GM12878 (cell line): ENCODE data around the gene CAPZB.

ENCODE experiments used
- EGR1 ChIP-seq, 2 experiments: IDR thresholded peaks; 1 replicate in 1 of 2; 2 replicates in 1 of 2; pipeline ENCODE4 v1.6.1; 2011 to 2012; ENCODE audit warnings: low read depth in 2 of 2, low read length in 2 of 2, borderline replicate concordance in 1 of 2, mild to moderate bottlenecking in 1 of 2, moderate library complexity in 1 of 2
- EP300 ChIP-seq, 2 experiments: fragments of 150-350 bp in 1 of 2; IDR thresholded peaks; 2 replicates each; pipeline ENCODE4 v1.6.1; 2011 to 2012; ENCODE audit warnings: low read depth in 2 of 2, low read length in 2 of 2, borderline replicate concordance in 1 of 2, improper control_type of control experiment in 1 of 2, inconsistent platforms in 1 of 2; ENCODE audit not compliant: control insufficient read depth in 1 of 2
- EZH2 ChIP-seq: IDR thresholded peaks from 2 replicates; pipeline ENCODE4 v1.6.1; 2012; ENCODE audit warnings: low read depth, mild to moderate bottlenecking, control low read depth, inconsistent platforms, low read length, borderline replicate concordance; ENCODE audit not compliant: control insufficient read depth
- HDGF ChIP-seq: fragments of 450-650 bp; IDR thresholded peaks from 2 replicates; pipeline ENCODE4 v1.6.1; 2016; ENCODE audit warnings: antibody characterized with exemption
- NR2F1 ChIP-seq: fragments of 450-650 bp; conservative IDR thresholded peaks from 2 replicates; pipeline ENCODE4 v1.6.1; 2017; ENCODE audit warnings: mild to moderate bottlenecking
- POLR2AphosphoS5 ChIP-seq: IDR thresholded peaks from 2 replicates; pipeline ENCODE4 v1.6.1; 2011; ENCODE audit warnings: mild to moderate bottlenecking, low read length, inconsistent platforms
- SIN3A ChIP-seq: IDR thresholded peaks from 2 replicates; pipeline ENCODE4 v1.6.1; 2012; ENCODE audit warnings: low read depth, low read length, improper control_type of control experiment
- STAT3 ChIP-seq: IDR thresholded peaks from 2 replicates; pipeline ENCODE4 v1.6.1; 2011; ENCODE audit warnings: low read depth, low read length, improper control_type of control experiment
- TCF3 ChIP-seq: IDR thresholded peaks from 2 replicates; pipeline ENCODE4 v1.6.1; 2012; ENCODE audit warnings: low read depth, mild to moderate bottlenecking, low read length, borderline replicate concordance; ENCODE audit not compliant: insufficient read depth
- ZBED1 ChIP-seq: IDR thresholded peaks from 2 replicates; pipeline ENCODE4 v1.6.1; 2016; ENCODE audit warnings: borderline replicate concordance
- TF ChIP-seq, protein P1 (sequence below): fragments of 450-650 bp; IDR thresholded peaks from 2 replicates; pipeline ENCODE4 v1.6.1; 2018; ENCODE audit warnings: mild to moderate bottlenecking, low read depth, moderate library complexity; ENCODE audit not compliant: partially characterized antibody
- TF ChIP-seq, protein P2 (sequence below): IDR thresholded peaks from 2 replicates; pipeline ENCODE4 v1.6.1; 2012; ENCODE audit warnings: low read length, inconsistent platforms
- TF ChIP-seq, protein P3 (sequence below), 3 experiments: IDR thresholded peaks in 2 of 3; conservative IDR thresholded peaks in 1 of 3; 2 replicates each; pipeline ENCODE4 v1.5.1; 2011; ENCODE audit warnings: low read depth in 3 of 3, low read length in 3 of 3, mild to moderate bottlenecking in 3 of 3, control low read depth in 2 of 3, moderate library complexity in 2 of 3, inconsistent platforms in 1 of 3, mixed read lengths in 1 of 3; ENCODE audit not compliant: control insufficient read depth in 2 of 3, insufficient read depth in 1 of 3; ENCODE audit errors: extremely low read depth in 1 of 3
- TF ChIP-seq, protein P4 (sequence below): IDR thresholded peaks from 2 replicates; pipeline ENCODE4 v1.6.1; 2011; ENCODE audit warnings: low read depth, low read length, improper control_type of control experiment, borderline replicate concordance

DNA sequence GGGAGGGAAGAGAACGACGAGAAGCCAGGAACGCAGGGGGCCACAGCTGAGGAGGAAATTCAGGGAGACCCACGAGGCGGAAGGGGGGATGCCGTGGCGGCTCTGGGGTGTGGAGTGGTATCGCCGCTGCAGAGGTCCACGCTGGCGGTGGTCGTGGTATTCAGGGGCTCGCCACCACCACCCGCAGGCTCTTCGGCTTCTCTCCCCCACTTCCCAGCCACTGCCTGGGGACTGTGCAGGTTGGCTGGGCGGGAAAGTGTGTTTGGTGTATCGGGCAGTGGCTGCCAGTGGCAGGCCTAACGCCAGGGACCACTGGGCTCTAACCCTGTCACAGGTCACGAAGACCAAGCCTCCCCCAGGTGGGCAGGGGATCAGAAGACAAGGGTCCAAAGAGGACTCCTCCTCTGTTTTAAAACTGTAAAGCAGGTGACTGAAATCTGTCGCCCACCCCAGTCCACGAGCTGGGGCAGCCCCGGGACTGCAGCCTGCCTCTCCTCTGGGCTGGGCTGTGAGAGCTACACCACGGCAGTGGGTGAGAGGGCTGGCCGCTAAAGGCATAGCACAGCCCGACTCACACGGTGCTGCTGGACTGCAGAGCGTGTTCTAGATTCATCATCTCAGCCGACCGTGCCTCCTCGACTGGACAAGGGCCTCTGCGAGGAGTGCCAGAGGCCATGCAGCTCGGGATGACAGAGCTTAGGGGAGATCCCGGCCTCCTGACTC, 142.3 kb downstream of the CAPZB start:
- TF ChIP-seq, protein P1, sequence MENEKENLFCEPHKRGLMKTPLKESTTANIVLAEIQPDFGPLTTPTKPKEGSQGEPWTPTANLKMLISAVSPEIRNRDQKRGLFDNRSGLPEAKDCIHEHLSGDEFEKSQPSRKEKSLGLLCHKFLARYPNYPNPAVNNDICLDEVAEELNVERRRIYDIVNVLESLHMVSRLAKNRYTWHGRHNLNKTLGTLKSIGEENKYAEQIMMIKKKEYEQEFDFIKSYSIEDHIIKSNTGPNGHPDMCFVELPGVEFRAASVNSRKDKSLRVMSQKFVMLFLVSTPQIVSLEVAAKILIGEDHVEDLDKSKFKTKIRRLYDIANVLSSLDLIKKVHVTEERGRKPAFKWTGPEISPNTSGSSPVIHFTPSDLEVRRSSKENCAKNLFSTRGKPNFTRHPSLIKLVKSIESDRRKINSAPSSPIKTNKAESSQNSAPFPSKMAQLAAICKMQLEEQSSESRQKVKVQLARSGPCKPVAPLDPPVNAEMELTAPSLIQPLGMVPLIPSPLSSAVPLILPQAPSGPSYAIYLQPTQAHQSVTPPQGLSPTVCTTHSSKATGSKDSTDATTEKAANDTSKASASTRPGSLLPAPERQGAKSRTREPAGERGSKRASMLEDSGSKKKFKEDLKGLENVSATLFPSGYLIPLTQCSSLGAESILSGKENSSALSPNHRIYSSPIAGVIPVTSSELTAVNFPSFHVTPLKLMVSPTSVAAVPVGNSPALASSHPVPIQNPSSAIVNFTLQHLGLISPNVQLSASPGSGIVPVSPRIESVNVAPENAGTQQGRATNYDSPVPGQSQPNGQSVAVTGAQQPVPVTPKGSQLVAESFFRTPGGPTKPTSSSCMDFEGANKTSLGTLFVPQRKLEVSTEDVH, result no peak
- TF ChIP-seq SIN3A, result no peak
- no peak for TF ChIP-seq EGR1 (IDR thresholded peaks at IDR 0.05; ENCODE audit: borderline replicate concordance in 1 of 2, low read depth in 2 of 2, low read length in 2 of 2)
- TF ChIP-seq ZBED1, result no peak
- TF ChIP-seq EZH2, result no peak
- TF ChIP-seq, protein P2, sequence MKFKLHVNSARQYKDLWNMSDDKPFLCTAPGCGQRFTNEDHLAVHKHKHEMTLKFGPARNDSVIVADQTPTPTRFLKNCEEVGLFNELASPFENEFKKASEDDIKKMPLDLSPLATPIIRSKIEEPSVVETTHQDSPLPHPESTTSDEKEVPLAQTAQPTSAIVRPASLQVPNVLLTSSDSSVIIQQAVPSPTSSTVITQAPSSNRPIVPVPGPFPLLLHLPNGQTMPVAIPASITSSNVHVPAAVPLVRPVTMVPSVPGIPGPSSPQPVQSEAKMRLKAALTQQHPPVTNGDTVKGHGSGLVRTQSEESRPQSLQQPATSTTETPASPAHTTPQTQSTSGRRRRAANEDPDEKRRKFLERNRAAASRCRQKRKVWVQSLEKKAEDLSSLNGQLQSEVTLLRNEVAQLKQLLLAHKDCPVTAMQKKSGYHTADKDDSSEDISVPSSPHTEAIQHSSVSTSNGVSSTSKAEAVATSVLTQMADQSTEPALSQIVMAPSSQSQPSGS, result no peak
- TF ChIP-seq, protein P3, sequence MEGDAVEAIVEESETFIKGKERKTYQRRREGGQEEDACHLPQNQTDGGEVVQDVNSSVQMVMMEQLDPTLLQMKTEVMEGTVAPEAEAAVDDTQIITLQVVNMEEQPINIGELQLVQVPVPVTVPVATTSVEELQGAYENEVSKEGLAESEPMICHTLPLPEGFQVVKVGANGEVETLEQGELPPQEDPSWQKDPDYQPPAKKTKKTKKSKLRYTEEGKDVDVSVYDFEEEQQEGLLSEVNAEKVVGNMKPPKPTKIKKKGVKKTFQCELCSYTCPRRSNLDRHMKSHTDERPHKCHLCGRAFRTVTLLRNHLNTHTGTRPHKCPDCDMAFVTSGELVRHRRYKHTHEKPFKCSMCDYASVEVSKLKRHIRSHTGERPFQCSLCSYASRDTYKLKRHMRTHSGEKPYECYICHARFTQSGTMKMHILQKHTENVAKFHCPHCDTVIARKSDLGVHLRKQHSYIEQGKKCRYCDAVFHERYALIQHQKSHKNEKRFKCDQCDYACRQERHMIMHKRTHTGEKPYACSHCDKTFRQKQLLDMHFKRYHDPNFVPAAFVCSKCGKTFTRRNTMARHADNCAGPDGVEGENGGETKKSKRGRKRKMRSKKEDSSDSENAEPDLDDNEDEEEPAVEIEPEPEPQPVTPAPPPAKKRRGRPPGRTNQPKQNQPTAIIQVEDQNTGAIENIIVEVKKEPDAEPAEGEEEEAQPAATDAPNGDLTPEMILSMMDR (IDR thresholded peaks at IDR 0.05 in 2 of 3, conservative IDR thresholded peaks at IDR 0.05 in 1 of 3; ENCODE audit: control insufficient read depth in 2 of 3, extremely low read depth in 1 of 3, insufficient read depth in 1 of 3, low read depth in 3 of 3, low read length in 3 of 3), result no peak
- no peak for TF ChIP-seq HDGF
- no peak for TF ChIP-seq STAT3
- no peak for TF ChIP-seq POLR2AphosphoS5
- no peak for TF ChIP-seq TCF3
- TF ChIP-seq NR2F1, result no peak
- TF ChIP-seq, protein P4, sequence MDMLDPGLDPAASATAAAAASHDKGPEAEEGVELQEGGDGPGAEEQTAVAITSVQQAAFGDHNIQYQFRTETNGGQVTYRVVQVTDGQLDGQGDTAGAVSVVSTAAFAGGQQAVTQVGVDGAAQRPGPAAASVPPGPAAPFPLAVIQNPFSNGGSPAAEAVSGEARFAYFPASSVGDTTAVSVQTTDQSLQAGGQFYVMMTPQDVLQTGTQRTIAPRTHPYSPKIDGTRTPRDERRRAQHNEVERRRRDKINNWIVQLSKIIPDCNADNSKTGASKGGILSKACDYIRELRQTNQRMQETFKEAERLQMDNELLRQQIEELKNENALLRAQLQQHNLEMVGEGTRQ, result no peak
- no peak for TF ChIP-seq EP300 (IDR thresholded peaks at IDR 0.05; ENCODE audit: borderline replicate concordance in 1 of 2, control insufficient read depth in 1 of 2, low read depth in 2 of 2, low read length in 2 of 2)
